Activated CD8-positive, alpha-beta memory T cell treated with anti-CD3 and anti-CD28 coated beads, Interleukin-2, amount 50 U/mL, for 4 hours (primary cell): ENCODE measurements around the gene ANKRD12.
"Not testable (repeated sequence)": the region's sequence is repeated elsewhere in the genome, so short reads cannot be mapped to it uniquely, and the experiment has no call there.

Experiments used
- DNase-seq: peaks from one replicate; pipeline ENCODE4 v3.0.0-alpha.2; 2020

Gene ANKRD12

DNA sequence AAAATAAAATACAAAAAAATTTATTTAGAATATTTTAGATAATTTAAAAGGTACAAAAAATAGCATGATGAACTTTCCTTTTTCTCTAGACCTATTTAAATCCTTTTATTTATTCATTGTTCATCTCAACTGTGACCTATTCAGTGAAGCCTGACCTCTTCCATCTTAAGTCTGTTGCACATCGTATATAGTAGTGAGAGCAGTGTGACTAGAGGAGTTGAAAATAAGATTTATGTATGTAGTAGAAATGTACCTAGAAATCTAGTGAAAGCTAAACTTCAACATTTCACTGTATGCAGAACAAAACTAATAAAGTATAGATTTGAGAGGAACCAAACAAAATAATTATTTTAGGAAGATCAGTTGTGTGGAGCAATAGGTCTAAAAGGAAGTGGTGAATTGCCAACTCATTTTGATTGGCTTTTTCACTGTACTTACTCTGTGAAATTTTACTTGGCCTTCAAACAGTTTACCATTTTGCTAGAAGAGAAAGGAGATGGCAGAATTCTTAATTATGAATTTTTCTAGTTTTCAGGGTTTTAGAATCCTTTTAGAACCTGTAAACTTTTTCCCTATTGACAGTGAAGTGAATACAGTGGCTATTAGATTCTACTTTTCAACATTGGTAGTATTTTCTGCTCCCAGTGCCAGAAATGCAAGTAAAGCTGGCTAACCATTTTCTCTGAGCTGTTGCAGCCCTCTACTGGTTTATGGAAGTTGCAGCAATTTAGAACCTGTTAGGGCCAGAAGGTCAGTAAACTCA is 11.0 kb downstream of the ANKRD12 start:
- DNase-seq: no peak

DNA sequence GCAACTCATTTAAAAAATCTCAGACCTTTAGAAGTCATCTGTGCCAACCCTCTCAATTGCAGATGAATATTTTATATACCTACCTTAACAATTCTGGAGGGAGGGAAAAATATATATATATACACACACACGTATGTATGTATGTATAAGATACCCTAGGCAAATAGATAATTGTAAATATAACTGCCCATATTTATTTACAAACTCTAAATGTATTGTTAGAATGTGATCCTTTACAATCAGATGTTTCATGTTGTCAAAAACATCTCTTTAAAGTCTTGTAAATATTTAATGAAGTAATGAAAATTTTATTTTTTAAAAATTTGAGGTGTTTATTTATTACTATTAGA is 11.6 kb downstream of the ANKRD12 start:
- no peak for DNase-seq

DNA sequence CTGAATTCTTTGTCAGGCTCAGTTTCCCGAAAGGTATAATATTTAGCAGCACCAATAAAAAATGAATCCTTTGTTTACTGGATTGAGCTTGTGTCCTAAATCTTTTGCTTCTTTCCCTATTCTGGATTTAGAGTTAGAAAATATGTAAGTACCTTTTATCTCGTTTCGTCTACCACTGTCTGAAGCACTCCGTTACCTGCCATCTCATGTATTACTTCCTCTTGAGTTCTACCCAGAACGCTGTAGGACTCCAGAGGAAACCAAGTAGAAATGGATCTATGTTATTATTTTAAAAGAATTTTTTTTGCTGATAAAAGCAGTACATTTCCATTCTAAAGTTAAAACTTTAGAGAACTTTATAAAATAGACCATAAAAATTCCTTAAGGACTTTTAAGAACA is 13.5 kb downstream of the ANKRD12 start:
- DNase-seq: no peak

DNA sequence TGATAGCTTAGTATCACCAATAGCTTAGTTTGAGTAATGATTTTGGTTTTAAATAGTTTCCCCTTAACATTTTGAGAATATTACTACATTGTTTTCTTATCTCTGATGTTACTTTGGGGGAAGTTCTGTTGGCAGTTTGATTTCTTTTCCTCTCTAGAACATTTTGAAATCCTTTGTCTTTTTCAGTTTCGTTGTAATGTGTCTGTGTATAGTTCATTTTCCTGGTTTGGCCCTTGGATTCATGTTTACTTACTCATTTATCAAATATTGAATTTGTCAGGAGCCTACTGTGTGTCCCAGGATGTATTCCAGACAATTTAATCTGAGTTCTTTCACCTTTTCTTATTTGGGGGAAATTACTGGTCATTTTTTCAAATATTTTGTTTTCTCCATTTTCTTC is 16.7 kb downstream of the ANKRD12 start:
- no peak for DNase-seq

DNA sequence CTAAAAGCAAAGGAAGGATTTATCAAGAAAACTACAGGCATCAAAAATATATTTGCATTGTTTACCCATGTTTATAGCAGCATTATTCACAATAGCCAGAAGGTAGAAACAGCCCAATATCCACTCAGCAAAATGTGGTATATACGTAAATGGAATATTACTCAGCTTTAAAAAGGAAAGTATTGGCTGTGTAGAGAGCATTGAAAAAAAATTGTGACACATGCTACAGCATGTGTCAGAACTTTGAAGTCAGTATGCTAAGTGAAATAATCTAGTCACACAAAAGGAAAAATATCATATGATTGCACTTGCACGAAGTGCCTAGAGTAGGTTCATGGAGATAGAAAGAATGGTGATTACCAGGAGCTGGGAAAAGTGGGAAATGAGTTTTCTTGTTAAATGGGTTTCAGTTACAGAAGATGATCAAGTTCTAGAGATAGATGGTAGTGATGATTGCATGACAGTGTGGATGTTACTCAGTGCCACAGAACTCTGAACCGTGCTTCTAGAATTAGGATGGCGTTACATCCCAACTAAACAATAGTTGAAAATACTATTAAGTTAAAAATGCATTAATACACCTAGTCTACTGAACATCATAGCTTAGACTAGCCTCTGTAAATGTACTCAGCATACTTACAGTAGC is 20.1 kb downstream of the ANKRD12 start:
- DNase-seq: no peak

DNA sequence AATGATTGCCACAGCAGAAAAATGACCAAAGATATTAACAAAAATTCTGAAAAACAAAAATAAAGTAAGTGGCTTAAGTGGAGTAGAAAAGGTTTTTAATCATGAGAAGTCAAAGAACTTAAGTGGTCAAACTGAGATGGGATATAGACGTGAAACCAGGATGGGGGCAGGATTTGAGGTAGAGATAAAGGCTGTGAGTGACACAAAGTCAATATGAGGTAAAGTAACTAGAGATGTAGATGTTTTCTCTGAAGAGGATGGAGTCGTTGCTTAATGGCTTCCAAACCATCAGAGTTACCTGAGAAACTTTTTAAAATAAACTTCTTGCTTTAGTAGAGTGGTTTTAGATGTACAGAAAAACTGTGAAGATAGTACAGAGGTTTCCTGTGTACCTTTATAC is 21.2 kb downstream of the ANKRD12 start:
- no peak for DNase-seq

DNA sequence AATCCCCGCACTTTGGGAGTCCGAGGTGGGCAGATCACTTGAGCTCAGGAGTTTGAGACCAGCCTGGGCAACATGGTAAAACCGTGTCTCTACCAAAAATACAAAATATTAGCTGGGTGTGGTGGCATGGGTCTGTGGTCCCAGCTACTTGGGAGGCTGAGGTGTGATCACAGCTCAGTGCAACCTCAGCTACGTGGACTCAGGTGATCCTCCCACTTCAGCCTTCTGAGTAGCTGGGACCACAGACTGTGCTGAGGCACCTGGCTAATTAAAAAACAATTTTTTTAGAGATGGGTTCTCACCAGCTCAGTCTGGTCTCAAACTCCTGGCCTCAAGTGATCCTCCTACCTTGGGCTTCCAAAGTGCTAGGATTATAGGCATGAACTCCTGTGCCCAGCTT is 23.4 kb downstream of the ANKRD12 start:
- no peak for DNase-seq

DNA sequence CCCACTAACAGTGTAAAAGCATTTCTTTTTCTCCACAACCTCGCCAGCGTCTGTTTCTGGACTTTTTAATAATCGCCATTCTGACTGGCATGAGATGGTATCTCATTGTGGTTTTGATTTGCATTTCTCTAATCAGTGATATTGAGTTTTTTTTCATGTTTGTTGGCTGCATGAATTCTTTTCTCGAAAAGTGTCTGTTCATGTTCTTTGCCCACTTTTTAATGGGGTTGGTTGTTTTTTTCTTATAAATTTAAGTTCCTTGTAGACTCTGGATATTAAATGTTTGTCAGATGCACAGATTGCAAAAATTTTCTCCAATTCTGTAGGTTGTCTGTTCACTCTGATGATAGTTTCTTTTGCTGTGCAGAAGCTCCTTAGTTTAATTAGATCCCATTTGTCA is 26.1 kb downstream of the ANKRD12 start:
- not testable (repeated sequence) for DNase-seq

DNA sequence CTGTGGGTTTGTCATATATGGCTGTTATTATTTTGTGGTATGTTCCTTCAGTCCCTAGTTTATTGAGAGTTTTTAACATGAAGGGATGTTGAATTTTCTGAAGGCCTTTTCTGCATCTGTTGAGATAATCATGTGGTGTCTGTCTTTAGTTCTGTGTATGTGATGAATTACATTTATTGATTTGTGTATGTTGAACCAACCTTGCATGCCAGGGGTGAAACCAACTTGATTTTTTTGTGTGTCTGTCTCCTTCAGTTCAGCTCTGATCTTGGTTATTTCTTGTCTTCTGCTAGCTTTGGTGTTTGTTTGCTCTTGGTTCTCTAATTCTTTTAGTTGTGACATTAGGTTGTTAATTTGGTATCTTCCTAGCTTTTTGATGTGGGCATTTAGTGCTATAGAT is 27.6 kb downstream of the ANKRD12 start:
- DNase-seq: not testable (repeated sequence)

DNA sequence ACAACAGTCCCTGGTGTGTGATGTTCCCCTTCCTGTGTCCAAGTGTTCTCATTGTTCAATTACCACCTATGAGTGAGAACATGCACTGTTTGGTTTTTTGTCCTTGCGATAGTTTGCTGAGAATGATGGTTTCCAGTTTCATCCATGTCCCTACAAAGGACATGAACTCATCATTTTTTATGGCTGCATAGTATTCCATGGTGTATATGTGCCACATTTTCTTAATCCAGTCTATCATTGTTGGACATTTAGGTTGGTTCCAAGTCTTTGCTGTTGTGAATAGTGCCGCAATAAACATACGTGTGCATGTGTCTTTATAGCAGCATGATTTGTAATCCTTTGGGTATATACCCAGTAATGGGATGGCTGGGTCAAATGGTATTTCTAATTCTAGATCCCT is 29.3 kb downstream of the ANKRD12 start:
- not testable (repeated sequence) for DNase-seq

DNA sequence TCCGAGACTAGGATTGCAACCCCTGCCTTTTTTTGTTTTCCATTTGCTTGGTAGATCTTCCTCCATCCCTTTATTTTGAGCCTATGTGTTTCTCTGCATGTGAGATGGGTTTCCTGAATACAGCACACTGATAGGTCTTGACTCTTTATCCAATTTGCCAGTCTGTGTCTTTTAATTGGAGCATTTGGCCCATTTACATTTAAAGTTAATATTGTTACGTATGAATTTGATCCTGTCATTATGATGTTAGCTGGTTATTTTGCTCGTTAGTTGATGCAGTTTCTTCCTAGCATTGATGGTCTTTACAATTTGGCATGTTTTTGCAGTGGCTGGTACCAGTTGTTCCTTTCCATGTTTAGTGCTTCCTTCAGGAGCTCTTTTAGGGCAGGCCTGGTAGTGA is 32.9 kb downstream of the ANKRD12 start:
- DNase-seq: not testable (repeated sequence)

DNA sequence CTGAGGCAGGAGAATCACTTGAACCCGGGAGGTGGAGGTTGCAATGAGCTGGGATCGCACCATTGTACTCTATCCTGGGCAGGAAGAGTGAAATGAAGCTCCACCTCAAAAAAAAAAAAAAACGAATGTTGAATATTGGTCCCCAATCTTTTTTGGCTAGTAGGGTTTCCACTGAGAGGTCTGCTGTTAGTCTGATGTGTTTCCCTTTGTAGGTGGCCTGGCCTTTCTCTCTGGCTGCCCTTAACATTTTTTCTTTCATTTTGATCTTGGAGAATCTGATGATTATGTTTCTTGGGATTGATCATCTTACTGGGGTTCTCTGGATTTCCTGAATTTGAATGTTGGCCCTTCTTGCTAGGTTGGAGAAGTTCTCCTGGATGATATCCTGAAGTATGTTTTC is 35.3 kb downstream of the ANKRD12 start:
- DNase-seq: not testable (repeated sequence)

DNA sequence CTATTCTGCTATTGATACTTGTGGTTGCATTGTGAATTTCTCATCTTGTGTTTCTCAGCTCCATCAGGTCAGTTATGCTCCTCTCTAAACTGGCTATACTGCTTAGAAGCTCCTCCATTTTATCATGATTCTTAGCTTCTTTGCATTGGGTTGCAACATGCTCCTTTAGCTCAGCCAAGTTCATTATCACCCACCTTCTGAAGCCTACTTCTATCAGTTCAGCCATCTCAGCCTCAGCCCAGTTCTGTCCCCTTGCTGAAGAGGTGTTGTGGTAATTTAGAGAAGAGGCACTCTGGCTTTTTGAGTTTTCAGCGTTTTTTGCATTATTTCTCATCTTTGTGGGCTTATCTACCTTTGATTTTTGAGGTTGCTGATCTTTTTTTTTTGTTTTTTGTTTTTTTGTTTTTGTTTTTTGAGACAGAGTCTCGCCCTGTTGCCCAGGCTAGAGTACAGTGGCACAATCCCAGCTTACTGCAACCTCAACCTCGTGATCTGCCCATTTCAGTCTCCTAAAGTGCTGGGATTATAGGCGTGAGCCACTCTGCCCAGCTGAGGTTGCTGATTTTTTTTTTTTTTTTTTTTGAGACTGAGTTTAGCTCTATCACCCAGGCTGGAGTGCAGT is 36.0 kb downstream of the ANKRD12 start:
- no peak for DNase-seq

DNA sequence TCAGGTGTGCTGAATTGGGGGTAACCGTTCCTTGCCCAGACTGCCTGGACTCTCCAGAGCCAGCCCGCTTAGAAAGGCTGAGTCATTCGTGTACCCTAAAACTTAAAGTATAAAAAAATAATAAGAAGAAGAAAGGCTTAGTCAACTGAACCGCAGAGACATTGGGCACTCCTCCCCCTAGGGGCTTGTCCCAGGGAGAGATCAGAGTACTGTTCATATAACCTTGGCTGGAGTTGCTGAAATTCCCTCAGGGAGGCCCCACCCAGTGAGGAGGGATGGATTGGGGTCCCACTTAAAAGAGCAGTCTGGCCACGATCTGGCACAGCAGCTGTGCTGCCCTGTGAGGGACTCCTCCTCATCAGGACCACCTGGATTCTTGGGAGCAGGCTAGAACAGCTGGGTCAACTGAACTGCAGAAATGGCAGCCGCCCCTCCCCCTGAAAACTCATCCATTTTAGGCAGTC is 37.2 kb downstream of the ANKRD12 start:
- DNase-seq: no peak

DNA sequence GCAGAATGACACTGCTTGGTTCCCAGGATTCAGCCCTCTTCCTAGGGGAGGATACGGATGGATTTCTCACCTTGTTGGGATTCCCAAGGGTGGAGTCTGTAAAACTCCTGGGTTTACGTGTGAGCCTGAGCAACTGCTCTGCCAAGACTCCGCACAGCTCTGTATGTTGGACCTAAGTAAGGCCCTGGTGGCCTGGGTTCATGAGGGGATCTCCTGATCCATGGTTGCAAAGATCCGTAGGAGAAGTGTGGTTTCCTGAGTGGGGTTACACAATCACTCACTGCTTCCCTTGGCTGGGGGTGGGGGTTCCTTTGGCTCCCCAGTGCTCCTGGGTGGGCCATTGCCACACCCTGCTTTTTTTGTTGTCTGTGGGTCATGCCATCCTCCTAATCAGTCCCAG is 37.7 kb downstream of the ANKRD12 start:
- no peak for DNase-seq

DNA sequence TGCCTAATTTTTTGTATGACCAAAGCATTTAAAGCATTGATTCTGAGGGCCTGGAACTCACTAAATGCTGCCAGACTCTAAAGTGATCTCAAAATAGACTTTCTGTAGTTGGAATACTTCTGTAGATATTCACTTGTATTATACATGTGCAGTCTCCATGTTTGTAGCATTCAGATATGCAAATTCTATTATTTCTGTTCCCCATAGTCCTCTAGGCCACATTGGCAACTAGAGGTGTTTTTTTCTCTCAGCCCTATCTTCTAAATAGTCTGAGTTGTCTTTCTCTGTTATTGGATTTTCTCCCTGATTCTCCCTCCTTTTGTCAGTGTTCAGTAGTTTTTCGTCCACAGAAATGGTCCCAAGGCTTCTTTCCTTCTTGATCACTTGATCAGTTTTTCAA is 38.5 kb downstream of the ANKRD12 start:
- DNase-seq: no peak

DNA sequence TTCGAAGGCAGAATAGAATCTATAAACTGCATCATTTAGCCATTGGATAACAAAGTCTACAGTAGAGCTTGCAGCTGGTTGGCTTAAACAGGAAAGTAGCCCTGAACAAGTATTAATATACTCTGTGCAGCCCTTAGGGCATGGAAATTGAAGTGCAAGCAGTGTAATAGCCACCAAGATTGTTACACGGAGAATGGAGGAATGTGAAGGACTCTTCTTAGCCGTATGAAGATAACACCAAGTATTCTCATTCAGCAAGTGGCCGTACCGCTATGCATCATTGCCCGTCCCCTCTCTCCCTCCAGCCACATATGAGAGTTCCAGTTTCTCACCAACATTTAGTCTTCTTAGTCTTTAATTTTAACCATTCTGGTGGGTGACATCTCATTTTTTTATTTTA is 40.5 kb downstream of the ANKRD12 start:
- no peak for DNase-seq

DNA sequence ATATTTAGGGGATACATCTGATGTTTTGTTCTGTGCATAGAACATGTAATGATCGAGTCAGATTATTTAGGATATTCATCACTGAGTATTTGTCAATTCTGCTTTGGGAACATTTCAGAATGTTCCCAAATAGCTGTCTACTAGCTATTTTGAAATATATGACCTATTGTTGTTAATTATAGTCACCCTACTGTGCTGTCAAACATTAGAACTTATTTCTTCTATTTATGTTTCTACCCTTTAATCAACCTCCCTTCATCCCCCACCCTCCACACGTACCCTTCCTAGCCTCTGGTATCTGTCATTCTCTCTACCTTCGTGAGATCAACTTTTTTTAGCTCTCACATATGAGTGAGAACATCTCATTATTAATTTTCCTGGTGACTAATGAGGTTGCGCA is 40.9 kb downstream of the ANKRD12 start:
- no peak for DNase-seq

DNA sequence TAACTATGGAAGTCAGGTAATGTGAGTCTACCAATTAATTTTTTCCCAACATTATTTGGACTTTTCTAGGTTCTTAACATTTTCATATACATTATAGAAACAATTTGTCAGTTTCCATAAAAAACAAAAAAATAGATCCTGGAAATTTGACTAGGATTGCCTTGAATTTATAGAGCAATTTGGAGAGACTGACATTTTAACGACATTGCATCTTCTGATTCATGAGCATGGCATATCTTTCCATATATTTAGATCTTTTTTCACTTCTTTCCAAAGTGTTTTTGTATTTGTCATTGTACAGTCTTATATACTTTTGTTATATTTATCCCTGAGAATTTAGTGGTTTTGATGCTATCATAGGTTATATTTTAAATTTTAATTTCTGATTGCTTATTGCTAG is 42.0 kb downstream of the ANKRD12 start:
- DNase-seq: no peak

DNA sequence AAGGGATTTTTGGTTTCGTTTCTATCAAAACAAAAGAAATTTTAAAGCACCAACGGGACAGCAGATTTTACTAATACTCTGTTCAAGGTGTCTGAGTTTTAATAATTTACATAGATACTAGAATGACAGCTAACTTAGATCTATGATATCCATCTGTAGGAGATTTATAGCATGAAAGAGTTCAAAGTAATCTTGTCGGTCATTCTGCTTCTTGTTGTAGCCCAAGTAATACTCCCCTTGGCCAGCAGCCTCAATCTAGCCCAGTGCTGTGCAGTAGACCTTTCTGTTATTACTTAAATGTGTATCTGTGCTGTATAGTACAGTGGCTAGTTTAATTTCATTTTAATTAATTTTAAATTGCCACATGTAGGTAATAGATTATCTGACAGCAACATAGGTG is 44.7 kb downstream of the ANKRD12 start:
- no peak for DNase-seq

DNA sequence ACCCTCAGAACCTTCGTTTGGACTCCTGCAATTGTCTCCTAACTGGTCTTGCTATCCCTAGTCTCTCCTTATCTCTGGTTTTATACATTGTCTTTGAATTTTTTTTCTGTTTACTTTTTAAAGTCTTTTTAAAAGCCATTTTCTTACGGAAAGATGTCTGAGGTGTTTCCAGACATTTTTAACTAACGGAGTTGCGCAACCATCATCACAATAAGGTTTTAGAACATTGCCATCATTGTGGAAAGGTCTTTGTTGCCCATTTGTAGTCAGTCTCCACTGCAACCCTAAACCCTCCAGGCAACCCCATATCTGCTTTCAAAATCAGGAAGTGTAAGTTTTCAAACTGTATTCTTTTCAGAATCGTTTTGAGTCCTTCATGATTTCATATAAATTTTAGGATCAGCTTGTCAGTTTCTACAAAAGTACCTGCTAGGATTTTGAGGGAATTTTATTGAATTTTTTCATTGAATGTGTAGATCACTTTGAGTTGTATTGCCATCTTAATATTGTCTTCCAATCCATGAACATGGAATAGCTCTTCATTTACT is 46.3 kb downstream of the ANKRD12 start:
- no peak for DNase-seq

DNA sequence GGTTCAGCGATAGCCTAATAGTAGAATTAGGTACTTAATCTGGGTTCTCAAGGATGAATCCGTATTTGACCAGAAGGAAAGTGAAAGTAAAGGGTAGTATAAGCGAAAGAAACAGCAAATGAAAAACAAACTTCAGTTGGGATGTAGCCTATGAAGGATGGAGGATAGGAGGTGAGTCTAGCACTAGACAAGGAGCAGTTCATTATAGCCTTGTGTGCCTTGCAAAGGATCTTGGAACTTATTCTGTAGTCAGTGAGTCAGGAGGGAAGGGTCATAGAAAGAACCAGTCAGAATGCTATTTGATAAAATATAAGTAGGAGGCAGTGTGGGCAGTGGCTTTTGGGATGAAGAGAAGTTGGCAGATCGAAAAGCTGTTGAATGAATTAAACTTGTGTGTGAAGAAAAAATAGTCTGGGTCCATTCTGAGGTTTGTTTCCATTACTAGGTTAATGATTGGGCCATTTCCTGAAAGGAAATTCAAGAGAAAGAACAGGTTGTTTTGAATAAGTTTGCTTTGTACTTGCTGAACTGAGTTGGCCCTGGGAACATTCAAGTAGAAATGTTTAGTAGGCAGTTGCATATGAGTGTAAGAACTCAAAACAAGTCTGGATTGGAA is 48.5 kb downstream of the ANKRD12 start:
- no peak for DNase-seq

DNA sequence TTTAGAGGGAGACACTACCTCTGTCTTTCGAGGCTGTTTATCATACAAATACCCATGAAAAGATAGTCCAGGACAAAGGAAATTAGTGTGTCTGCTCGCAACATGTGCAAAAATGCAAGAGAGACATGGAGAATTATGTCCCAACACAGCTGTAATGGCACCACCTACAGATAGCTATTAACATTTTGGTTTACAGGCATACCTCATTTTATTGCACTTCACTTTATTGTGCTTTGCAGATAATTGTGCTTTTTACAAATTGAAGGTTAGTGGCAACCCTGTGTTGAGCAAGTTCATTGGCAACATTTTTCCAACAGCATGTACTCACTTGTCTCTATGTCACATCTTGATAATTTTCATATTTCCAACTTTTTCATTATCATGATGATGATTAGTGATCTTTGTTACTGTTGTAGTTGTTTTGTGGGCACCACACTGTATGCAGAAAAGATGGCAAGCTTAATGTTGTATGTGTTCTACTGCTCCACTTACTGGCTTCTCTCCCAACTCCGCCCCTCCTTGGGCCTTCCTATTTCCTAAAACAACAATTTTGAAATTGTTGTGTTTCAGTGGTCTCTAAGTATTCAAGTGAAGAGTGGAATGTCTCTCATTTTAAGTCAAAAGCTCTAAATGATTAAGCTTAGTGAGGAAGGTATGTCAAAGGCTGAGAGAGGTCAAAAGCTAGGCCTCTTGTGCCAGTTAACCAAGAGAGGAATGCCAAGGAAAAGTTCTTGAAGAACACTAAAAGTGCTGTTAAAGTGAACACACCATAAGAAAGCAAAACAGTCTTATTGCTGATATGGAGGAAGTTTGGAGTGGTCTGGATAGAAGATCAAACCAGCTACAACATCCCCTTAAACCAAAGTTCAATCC is 52.0 kb downstream of the ANKRD12 start:
- DNase-seq: no peak
